PC-3 (cell line): ENCODE measurements around the gene MSI1. TPM values are rescaled to one million over a fixed set of nuclear protein-coding genes. Genes with fewer than 3 reads are reported as not detected.
A peak's percentile ranks its signal among the peaks of the same experiment; 100 is the strongest.

Experiments
- ATAC-seq: fragments of 200-7000 bp; cut with Tn5 transposase; 2 replicates; pipeline ENCODE4 v1.9.1; 2020; ENCODE audit warnings: mild to moderate bottlenecking, moderate library complexity
- BruUV-seq: library from RNA; stranded (reverse); fragments of 400-500 nt; replicated peaks from 2 replicates; lab custom pipeline; 2021; lab: Mats Ljungman, UMichigan
- CTCF ChIA-PET: fragments of 300-600 bp; sonication (Branson Sonifier 250); formaldehyde crosslinking; loops from one replicate; lab custom pipeline; 2022; ENCODE audit warnings: antibody characterized with exemption; lab: Charles Lee
- POLR2A ChIA-PET: fragments of 300-600 bp; sonication (Branson Sonifier 250); formaldehyde crosslinking; loops from one replicate; lab custom pipeline; 2022; ENCODE audit warnings: antibody characterized with exemption; ENCODE audit not compliant: unreplicated experiment; lab: Charles Lee
- DNase-seq: peaks from one replicate; pipeline ENCODE4 v3.0.0-alpha.2; 2015
- H2AFZ ChIP-seq: fragments of 300-600 bp; sonication (generic); 2 replicates; pipeline ENCODE4 v1.6.0; 2016; ENCODE audit warnings: antibody characterized with exemption, low read length
- H3F3A ChIP-seq: fragments of 300-600 bp; sonication (generic); one replicate; pipeline ENCODE4 v1.6.0; 2017; ENCODE audit warnings: antibody characterized with exemption, low read length, control low read depth, mild to moderate bottlenecking; ENCODE audit not compliant: unreplicated experiment
- H3K27ac ChIP-seq: fragments of 300-600 bp; sonication (generic); 2 replicates; pipeline ENCODE4 v1.5.1; 2016; ENCODE audit warnings: mild to moderate bottlenecking, low read length
- H3K27me3 ChIP-seq: fragments of 300-600 bp; sonication (generic); 2 replicates; pipeline ENCODE4 v1.6.1; 2016; ENCODE audit warnings: low read length, mixed read lengths
- H3K36me3 ChIP-seq: fragments of 300-600 bp; sonication (generic); 2 replicates; pipeline ENCODE4 v1.6.1; 2016; ENCODE audit warnings: low read depth, mixed run types, low read length, mixed read lengths
- H3K4me1 ChIP-seq: fragments of 300-600 bp; sonication (generic); 2 replicates; pipeline ENCODE4 v1.5.1; 2016; ENCODE audit warnings: low read length; ENCODE audit not compliant: insufficient read depth
- H3K4me2 ChIP-seq: fragments of 300-600 bp; sonication (generic); 2 replicates; pipeline ENCODE4 v1.6.0; 2016; ENCODE audit warnings: low read length
- H3K4me3 ChIP-seq: fragments of 300-600 bp; sonication (generic); 2 replicates; pipeline ENCODE4 v1.5.1; 2016; ENCODE audit warnings: mild to moderate bottlenecking, low read length, mixed read lengths
- H3K79me2 ChIP-seq: fragments of 300-600 bp; sonication (generic); 2 replicates; pipeline ENCODE4 v1.6.1; 2017; ENCODE audit warnings: low read length, mixed read lengths
- H3K9ac ChIP-seq: fragments of 300-600 bp; sonication (generic); 2 replicates; pipeline ENCODE4 v1.6.0; 2016; ENCODE audit warnings: mild to moderate bottlenecking, low read length
- H3K9me2 ChIP-seq: fragments of 300-600 bp; sonication (generic); replicated peaks from 2 replicates; pipeline ENCODE4 v1.6.1; 2016; ENCODE audit warnings: mixed run types, low read length, mixed read lengths
- H3K9me3 ChIP-seq: fragments of 300-600 bp; sonication (generic); 2 replicates; pipeline ENCODE4 v1.6.1; 2016; ENCODE audit warnings: low read length, mixed read lengths
- H4K20me1 ChIP-seq: fragments of 300-600 bp; sonication (generic); 2 replicates; pipeline ENCODE4 v1.6.1; 2016; ENCODE audit warnings: low read length, mixed read lengths
- EZH2 ChIP-seq: fragments of 300-600 bp; sonication (generic); IDR thresholded peaks from one replicate; pipeline ENCODE4 v1.6.1; 2017; ENCODE audit warnings: antibody characterized with exemption, mild to moderate bottlenecking, low read length; ENCODE audit not compliant: unreplicated experiment
- EZH2phosphoT487 ChIP-seq: fragments of 300-600 bp; sonication (generic); IDR thresholded peaks from 2 replicates; pipeline ENCODE4 v1.6.1; 2018; ENCODE audit warnings: mild to moderate bottlenecking, antibody characterized with exemption, low read length, borderline replicate concordance
- intact Hi-C: fragments of 100-400 bp; cut with micrococcal nuclease; formaldehyde crosslinking; loops from 2 replicates; pipeline ENCODE4 v1.9.0; 2023
- total RNA-seq: library from RNA; depleted of rRNA; stranded (reverse); fragments of >200 nt; gene quantifications from 2 replicates; pipeline ENCODE4 v1.2.3, GENCODE V29; 2014
- TF ChIP-seq, protein P1 (sequence below): fragments of 300-600 bp; sonication (generic); conservative IDR thresholded peaks from 2 replicates; pipeline ENCODE4 v1.5.1; 2017; ENCODE audit warnings: antibody characterized with exemption, low read depth, mild to moderate bottlenecking, low read length

Gene MSI1
- total RNA-seq, 1 experiment from 2014 or later, result not detected

DNA sequence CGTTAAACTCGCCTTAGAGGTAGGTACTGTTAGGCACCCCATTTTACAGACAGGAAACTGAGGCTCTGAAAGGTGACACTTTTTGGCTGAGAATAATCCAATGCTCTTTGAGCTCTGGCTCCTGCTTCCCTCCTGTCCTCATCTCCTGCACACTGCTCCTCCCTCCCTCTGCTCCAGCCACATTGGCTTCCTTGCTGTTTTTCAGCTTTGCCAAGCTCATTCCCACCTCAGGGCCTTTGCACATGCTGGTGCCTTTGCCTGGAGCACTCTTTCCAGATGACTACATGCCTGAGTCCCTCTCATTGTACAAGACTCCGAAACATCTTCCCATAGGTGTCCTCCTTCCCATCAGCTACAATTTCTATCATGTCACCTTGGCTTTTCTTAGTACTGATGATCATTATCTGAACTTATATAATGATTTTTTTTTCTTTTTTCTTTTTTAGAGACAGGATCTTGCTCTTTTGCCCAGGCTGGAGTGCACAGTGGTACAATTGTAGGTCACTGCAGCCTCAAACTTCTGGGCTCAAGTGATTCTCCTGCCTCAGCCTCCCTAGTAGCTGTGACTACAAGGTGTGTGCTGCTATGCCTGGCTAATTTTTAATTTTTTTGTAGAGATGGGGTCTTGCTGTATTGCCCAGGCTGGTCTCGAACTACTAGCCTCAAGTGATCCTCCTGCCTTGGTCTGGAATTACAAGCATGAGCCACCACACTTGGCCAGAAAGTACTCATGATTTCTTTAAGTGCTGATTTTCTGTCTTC is 15.2 kb downstream of the MSI1 start:
- Histone ChIP-seq H3K36me3 (no peaks in the 10 kb centered on the region), H3K27ac (no peak overlapping the region), H3K79me2 (no peaks in the 10 kb centered on the region), H3K4me1 (peaks cover 6% of the 10 kb centered on the region), H3K4me3 (no peak overlapping the region), H3K4me2 (no peak overlapping the region), H3K9ac (no peak overlapping the region), H3K9me3 (no peaks in the 10 kb centered on the region), H4K20me1 (no peaks in the 10 kb centered on the region), H3F3A (no peaks in the 10 kb centered on the region), H2AFZ (no peak overlapping the region), H3K27me3 (no peaks in the 10 kb centered on the region), H3K9me2 (no peaks in the 10 kb centered on the region)
- ChIA-PET POLR2A (interaction anchor here (0.6 kb wide), 1 partner anchor 143 kb away, joined by 3 read pairs; no protein-coding TSS in a partner anchor), CTCF (interaction anchor here (0.6 to 0.8 kb wide), 3 partner anchors 12 to 850 kb away, joined by 3 to 5 read pairs (median 5); no protein-coding TSS in a partner anchor)
- BruUV-seq, result no TSS peak
- intact Hi-C loops, result no loop called here
- ATAC-seq (no peak), DNase-seq (no peak)
- TF ChIP-seq EZH2phosphoT487, result no peak
- no peak for TF ChIP-seq EZH2
- TF ChIP-seq, protein P1, sequence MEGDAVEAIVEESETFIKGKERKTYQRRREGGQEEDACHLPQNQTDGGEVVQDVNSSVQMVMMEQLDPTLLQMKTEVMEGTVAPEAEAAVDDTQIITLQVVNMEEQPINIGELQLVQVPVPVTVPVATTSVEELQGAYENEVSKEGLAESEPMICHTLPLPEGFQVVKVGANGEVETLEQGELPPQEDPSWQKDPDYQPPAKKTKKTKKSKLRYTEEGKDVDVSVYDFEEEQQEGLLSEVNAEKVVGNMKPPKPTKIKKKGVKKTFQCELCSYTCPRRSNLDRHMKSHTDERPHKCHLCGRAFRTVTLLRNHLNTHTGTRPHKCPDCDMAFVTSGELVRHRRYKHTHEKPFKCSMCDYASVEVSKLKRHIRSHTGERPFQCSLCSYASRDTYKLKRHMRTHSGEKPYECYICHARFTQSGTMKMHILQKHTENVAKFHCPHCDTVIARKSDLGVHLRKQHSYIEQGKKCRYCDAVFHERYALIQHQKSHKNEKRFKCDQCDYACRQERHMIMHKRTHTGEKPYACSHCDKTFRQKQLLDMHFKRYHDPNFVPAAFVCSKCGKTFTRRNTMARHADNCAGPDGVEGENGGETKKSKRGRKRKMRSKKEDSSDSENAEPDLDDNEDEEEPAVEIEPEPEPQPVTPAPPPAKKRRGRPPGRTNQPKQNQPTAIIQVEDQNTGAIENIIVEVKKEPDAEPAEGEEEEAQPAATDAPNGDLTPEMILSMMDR, result no peak

DNA sequence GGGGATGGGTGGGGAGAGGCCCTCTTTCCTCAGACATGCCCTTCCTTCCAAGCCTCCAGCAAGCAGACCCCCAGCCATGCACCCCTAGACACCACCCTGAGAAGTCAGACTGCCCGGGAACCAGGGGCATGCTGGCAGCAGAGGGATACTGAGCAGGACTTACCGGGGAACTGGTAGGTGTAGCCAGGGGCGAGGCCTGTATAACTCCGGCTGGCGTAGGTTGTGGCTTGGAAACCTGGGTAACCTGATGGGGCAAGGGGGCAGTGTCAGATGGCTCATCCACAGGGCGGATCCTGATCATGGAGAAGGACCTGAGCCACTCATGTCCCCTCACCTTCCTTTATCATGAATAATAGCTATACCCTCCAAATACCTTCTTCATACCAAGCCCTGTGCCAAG is 15.8 kb downstream of the MSI1 start:
- intact Hi-C loops, result no loop called here
- H3K27me3 ChIP-seq, result no peaks in the 10 kb centered on the region
- no peak overlapping the region for H3K9ac ChIP-seq
- H4K20me1 ChIP-seq, result no peaks in the 10 kb centered on the region
- no peaks in the 10 kb centered on the region for H3K36me3 ChIP-seq
- ChIA-PET POLR2A (interaction anchor here (0.7 kb wide), 1 partner anchor 84 kb away, joined by 3 read pairs; no protein-coding TSS in a partner anchor), CTCF (interaction anchor here (0.6 to 0.8 kb wide), 2 partner anchors 12 to 77 kb away, joined by 3 to 5 read pairs; no protein-coding TSS in a partner anchor)
- no peaks in the 10 kb centered on the region for H3F3A ChIP-seq
- H3K4me2 ChIP-seq, result no peak overlapping the region
- no peaks in the 10 kb centered on the region for H3K79me2 ChIP-seq
- DNase-seq (no peak), ATAC-seq (no peak)
- TF ChIP-seq EZH2, result no peak
- no peak for TF ChIP-seq EZH2phosphoT487
- TF ChIP-seq, protein P1, result no peak
- no peaks in the 10 kb centered on the region for H3K9me3 ChIP-seq
- H3K9me2 ChIP-seq, result no peaks in the 10 kb centered on the region
- H3K4me3 ChIP-seq, result no peak overlapping the region
- H3K4me1 ChIP-seq, result peaks cover 6% of the 10 kb centered on the region
- no peak overlapping the region for H2AFZ ChIP-seq
- H3K27ac ChIP-seq, result no peak overlapping the region
- no TSS peak for BruUV-seq

DNA sequence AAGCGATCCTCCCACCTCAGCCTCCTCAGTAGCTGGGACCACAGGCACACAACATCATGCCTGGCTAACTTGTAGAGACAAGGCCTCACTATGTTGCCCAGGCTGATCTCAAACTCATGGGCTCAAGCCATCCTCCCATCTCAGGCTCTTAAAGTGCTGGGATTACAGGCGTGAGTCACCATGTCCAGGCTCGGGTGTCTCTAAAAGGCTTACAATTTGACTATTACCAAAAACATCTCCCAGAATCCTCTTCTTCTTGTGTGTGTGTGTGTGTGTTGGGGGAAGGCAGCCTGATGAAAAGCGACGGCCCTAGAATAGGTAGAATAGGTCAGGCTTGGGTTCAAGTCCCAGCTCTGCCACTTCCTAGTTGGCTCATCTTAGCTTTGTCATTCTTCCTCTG is 16.8 kb downstream of the MSI1 start:
- BruUV-seq, result no TSS peak
- no peak overlapping the region for H3K4me3 ChIP-seq
- H3K9me2 ChIP-seq, result no peaks in the 10 kb centered on the region
- no peak overlapping the region for H3K4me2 ChIP-seq
- no peak overlapping the region for H3K9ac ChIP-seq
- TF ChIP-seq EZH2phosphoT487 (no peak), EZH2 (no peak)
- TF ChIP-seq, protein P1, result no peak
- ChIA-PET CTCF (no interaction called here), POLR2A (no interaction called here)
- no peaks in the 10 kb centered on the region for H4K20me1 ChIP-seq
- no peaks in the 10 kb centered on the region for H3F3A ChIP-seq
- no peaks in the 10 kb centered on the region for H3K27me3 ChIP-seq
- intact Hi-C loops, result no loop called here
- peak; percentile 71 for DNase-seq
- peak overlapping the region; percentile 43 for H2AFZ ChIP-seq
- no peak overlapping the region for H3K27ac ChIP-seq
- H3K9me3 ChIP-seq, result no peaks in the 10 kb centered on the region
- peak; percentile 42 for ATAC-seq
- H3K79me2 ChIP-seq, result no peaks in the 10 kb centered on the region
- no peaks in the 10 kb centered on the region for H3K36me3 ChIP-seq
- peaks cover 6% of the 10 kb centered on the region for H3K4me1 ChIP-seq
